Measurements from ENCODE around the gene UGT1A1. TPM values are rescaled to one million over a fixed set of nuclear protein-coding genes. Genes with fewer than 3 reads are reported as not detected.

The UGT1A1 gene
- total RNA-seq, 1 experiment from 2014 or later: not detected

GRCh38 chr2:233815861-233816260, 55.8 kb downstream of the UGT1A1 start:
- H3K36me3 Mint-ChIP-seq (ENCODE audit: insufficient read depth in 1 of 3, low read depth in 3 of 3): no peaks in the 10 kb centered on the region
- H2BK20ac ChIP-seq (ENCODE audit: low read depth, low read length, poor library complexity, severe bottlenecking): no peak overlapping the region

More at GRCh38 chr2:233815861-233816260, 55.8 kb downstream of the UGT1A1 start:
- H3K4me3 Mint-ChIP-seq: no peak overlapping the region
- H3K27me3 ChIP-seq (ENCODE audit: insufficient read depth, low read length): no peaks in the 10 kb centered on the region
- no peak overlapping the region for H2AK5ac ChIP-seq (ENCODE audit: insufficient read length, low read length)
- H3K4me2 ChIP-seq (ENCODE audit: insufficient read depth, insufficient read length, low read length): no peak overlapping the region
- no peak overlapping the region for H3K18ac ChIP-seq (ENCODE audit: insufficient read length, low read depth, low read length)
- no peak overlapping the region for H2BK120ac ChIP-seq (ENCODE audit: low read depth, low read length, poor library complexity, severe bottlenecking)
- TF ChIP-seq CTCF (conservative IDR thresholded peaks at IDR 0.05): no peak
- H3K9ac ChIP-seq (ENCODE audit: extremely low read depth, insufficient read length, low read length): no peak overlapping the region
- no peak overlapping the region for H3K14ac ChIP-seq (ENCODE audit: insufficient read depth, low read length)
- no peak for DNase-seq
- no peaks in the 10 kb centered on the region for H3K79me2 ChIP-seq (ENCODE audit: insufficient read depth, low read length)
- H3K79me1 ChIP-seq (ENCODE audit: insufficient read depth, low read depth, low read length, poor library complexity, severe bottlenecking): no peaks in the 10 kb centered on the region
- no CpG with 5 or more reads among the region's 6 CpGs for WGBS (ENCODE audit: extremely low coverage, insufficient read length, low lambda C conversion rate)
- no peak overlapping the region for H3K4ac ChIP-seq (ENCODE audit: low read depth, low read length)
- H2BK5ac ChIP-seq (ENCODE audit: insufficient read length, low read length): no peak overlapping the region
- peaks cover 9% of the 10 kb centered on the region for H3K27me3 Mint-ChIP-seq (ENCODE audit: low read depth)
- H4K91ac ChIP-seq (ENCODE audit: insufficient read length, low read depth, low read length): no peak overlapping the region
- no peak overlapping the region for H3K27ac ChIP-seq (ENCODE audit: insufficient read length, low read depth, low read length)
- H3K23ac ChIP-seq (ENCODE audit: insufficient read length, low read depth, low read length): no peak overlapping the region
- H3T11ph ChIP-seq (ENCODE audit: low read length): no peak overlapping the region
- no peaks in the 10 kb centered on the region for H3K23me2 ChIP-seq (ENCODE audit: insufficient read length, low read depth, low read length, poor library complexity, severe bottlenecking)
- H3K56ac ChIP-seq (ENCODE audit: insufficient read length, low read depth, low read length): no peak overlapping the region
- H4K8ac ChIP-seq (replicated peaks; ENCODE audit: insufficient read length, low read depth, low read length): no peak overlapping the region
- no peaks in the 10 kb centered on the region for H3K4me1 Mint-ChIP-seq
- no peak overlapping the region for H3K27ac Mint-ChIP-seq
- no peak overlapping the region for H2AFZ ChIP-seq (ENCODE audit: low read length)
- H2BK15ac ChIP-seq (ENCODE audit: low read depth, low read length): no peak overlapping the region
- no peaks in the 10 kb centered on the region for H3K9me3 ChIP-seq (ENCODE audit: control insufficient read depth, low read depth, low read length)
- H4K20me1 ChIP-seq (ENCODE audit: control insufficient read depth, insufficient read depth, insufficient read length): no peaks in the 10 kb centered on the region
- H3K4me1 ChIP-seq (ENCODE audit: insufficient read depth, low read length): no peaks in the 10 kb centered on the region
- H4K5ac ChIP-seq (ENCODE audit: insufficient read length, low read depth, low read length): no peak overlapping the region
- no peak overlapping the region for H2BK12ac ChIP-seq (ENCODE audit: insufficient read length, low read depth, low read length)
- no peaks in the 10 kb centered on the region for H3K9me3 Mint-ChIP-seq
